ENCODE data around the gene GPR141. TPM values are rescaled to one million over a fixed set of nuclear protein-coding genes. Genes with fewer than 3 reads are reported as not detected.

Gene GPR141
- total RNA-seq, 1 donor from 2014 or later = not detected

DNA sequence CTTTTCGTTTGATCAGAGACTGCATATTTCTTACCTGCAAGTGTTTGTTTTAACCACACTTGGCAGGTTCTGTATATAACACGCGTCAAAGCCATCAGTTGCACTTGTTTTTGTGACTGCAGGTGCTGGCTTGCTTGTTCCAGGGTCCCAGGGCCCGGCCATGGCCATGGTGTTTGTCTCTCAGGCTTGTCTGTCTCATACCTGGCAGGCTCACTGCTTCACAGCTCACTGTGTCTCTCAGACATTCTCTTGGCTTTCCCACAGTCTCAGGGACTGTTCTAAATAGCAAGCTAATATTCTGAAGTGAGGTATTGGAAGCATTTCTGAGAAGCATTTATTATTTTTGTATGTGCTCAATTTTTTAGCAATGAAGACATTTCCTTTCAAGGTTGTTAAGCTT, 46.9 kb downstream of the GPR141 start:
- no peak for DNase-seq (ENCODE audit: low spot score)
- ATAC-seq = no peak

DNA sequence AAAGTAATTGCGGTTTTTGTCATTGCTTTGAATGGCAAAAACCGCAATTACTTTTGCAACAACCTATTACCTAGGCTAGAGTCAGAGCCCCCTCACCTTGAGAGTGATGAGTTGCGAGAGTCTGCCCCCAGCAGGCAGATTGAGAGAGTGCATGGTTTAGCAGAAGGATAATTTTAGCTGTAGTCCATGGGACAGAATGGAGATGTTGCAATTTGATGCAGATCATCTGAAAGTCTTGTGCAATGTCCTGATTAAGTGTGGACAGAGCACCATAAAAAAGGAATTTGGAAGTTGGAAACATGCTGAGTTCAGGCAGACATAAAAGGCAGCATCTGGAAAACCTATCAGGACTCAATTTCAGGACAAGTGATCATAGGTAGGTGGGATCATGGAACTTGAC, 48.7 kb downstream of the GPR141 start:
- ATAC-seq (peak; percentile 78), DNase-seq (ENCODE audit: low spot score) (no peak)

DNA sequence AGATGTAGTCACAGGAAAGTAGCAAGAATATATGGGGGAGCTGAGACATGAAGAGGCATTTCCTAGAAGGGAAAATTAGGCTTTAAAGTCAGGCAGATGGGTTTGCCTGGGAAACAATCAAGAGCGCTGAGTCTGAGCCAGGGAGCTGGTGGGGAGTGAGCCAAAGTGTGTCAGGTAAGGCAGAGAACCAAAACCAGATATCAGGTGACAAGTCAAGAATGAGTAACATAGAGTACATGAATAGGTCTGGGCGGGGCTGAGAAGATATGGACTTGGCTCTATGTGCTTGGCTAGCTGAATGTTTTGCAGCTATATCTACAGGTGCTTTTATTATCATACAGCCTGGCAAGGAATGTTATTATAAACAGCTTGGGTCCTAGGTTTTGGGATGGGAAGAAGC, 49.3 kb downstream of the GPR141 start:
- ATAC-seq (no peak), DNase-seq (ENCODE audit: low spot score) (no peak)

DNA sequence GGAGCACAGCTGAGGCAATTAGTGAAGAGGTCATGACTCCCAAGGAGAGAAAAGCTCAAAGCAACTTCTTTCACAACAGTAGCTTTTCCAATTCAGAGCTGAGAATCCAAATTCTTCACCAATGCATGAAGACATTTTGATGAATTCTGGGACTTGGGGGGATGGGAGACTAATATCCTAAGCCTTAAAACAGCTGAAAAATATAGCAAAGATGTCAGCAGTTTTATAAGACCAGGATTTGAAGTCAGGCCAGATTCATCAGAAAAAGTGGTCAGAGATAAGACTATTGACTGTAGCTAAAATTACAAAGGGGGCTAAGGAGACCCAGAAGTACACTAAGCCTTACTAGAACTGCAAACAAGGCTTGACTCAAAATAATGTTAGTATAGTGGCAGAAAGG, 51.6 kb downstream of the GPR141 start:
- DNase-seq (ENCODE audit: low spot score) = no peak
- ATAC-seq = no peak

DNA sequence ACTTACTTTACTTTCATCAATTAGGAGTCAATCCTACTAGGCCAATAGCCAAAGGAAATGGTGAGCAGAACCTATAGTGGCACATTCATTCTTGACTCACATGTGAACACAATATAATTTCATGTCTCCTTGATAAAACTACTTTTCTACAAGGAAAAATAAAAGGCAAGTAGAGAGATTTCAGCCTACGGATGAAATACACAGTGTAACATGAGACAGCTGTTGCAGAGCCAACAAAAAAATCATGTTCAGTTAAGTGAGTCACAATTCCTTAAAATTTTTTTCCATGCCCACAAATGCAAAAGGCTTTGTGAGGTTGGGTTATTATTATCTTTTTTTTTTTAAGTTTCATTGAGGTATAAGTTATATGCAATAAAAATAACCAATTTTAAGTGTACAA, 54.8 kb downstream of the GPR141 start:
- ATAC-seq (no peak), DNase-seq (ENCODE audit: low spot score) (no peak)

DNA sequence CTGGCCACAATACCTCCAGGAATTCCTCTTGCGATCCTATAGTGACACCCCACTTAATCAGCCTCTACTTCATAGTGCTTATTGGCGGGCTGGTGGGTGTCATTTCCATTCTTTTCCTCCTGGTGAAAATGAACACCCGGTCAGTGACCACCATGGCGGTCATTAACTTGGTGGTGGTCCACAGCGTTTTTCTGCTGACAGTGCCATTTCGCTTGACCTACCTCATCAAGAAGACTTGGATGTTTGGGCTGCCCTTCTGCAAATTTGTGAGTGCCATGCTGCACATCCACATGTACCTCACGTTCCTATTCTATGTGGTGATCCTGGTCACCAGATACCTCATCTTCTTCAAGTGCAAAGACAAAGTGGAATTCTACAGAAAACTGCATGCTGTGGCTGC, 56.8 kb downstream of the GPR141 start:
- ATAC-seq (no peak), DNase-seq (ENCODE audit: low spot score) (no peak)

DNA sequence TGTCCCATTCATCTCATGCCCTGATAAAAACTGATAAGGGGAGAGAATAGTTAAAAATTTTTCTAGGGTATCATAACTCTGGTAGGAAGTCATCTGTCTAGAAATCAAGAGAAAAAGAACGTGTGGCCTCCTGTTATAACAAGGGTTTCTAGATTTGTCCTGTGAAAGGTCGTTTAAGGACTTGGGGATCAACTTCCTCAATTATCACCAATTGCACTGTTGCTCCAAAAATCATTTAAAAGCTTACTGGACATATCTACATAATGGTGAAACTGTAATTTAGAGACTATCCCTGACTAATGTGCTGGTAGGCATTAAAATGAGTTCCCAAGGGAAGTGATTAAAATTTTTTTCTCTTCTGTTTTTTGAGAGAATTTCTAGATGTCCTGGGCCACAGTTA, 58.2 kb downstream of the GPR141 start:
- DNase-seq (ENCODE audit: low spot score) (no peak), ATAC-seq (no peak)

DNA sequence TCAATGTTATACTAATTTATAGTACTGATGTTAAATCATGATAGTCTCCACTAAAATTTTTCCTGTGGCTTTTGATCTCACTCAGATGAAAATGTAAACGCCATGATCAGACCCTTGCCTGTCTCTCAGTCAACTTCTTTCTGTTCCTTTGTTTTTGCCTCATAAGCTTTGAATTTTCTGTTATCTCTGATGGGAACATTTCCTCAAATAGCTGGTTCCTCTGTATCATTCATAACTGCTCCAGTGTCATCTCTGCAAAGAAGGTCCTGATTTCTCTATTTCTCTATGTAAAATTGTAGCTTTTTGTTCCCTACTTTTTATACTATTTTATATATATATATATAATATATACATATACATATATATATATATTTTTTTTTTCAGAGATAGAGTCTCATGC, 67.5 kb downstream of the GPR141 start:
- ATAC-seq (no peak), DNase-seq (ENCODE audit: low spot score) (no peak)

DNA sequence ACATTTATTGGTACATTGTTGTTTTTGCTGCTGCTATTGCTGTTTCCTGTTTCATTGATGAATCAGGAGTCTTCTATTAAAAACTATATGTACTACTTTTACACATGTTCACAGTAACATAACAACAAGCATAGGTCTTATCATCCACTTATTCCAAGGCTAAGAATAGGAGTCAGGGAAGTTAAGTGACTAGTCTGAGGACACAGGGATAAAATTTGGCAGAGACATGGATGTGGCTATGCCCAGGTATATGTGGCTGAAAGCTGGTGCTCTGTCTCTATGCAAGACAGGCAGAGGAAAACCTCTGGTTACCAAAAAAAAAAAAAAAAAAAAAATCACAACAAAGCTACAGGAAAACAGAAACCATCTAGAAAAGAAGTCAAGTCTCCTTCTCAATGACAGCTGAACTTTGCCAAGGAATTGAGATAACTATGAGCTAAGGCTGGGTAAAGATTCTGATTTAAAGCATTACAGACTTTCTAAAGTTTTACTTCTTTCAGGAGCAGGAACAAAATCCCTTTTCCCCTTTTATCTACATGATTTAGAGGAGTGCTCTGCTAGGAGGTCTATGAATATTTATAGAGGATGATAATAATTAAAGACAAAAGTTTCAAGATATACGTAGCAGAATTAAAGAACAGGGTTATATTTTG, 70.0 kb downstream of the GPR141 start:
- ATAC-seq = no peak
- no peak for DNase-seq (ENCODE audit: low spot score)

DNA sequence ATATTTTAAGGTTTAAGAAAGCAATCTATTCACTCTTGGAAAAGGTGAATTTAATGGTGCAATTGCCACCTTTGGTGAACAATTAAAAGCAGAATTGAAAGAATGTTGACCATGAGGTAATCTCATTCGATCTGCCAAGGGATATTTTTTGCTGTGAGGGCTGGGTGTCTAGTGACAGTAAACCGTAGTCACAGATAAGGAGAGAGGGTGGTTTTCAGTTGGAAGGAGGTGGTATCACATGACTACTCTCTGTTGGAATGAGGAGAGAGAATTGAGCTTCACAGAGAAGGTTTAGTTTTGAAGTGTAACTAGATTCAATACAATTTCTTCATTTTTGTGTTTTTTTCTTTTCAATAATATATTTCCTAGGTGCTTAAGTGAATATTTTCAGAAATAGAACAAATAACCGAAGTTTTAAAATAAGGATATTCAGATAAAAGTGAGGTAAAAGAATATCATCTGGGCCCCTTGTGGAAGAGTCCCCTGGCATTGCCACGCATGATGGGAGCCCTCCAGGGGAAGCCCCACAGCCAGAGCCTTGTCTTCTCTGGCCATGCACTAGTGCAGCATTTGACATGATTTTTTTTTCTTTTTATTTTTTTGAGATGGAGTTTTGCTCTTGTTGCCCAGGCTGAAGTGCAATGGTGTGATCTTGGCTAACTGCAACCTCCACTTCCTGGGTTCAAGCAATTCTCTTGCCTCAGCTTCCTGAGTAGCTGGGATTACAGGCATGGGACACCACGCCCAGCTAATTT, 73.4 kb downstream of the GPR141 start:
- ATAC-seq (no peak), DNase-seq (ENCODE audit: low spot score) (no peak)

DNA sequence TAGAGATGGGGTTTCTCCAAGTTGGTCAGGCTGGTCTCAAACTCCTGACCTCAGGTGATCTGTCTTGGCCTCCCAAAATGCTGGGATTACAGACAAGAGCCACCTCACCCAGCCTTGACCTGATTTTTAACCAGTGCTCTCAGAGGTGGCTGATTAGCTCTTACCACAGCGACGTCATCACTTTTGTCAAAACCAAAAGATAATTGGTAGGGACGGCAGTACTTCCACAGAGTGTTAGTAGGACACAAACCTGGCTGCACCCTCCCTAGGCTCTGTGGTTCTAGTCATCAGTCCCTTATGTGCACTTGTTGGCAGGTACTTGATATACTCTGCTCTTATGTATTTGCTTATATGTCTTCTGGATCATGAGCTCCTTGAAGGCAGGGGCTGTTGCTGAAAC, 74.0 kb downstream of the GPR141 start:
- DNase-seq (ENCODE audit: low spot score) = no peak
- no peak for ATAC-seq

DNA sequence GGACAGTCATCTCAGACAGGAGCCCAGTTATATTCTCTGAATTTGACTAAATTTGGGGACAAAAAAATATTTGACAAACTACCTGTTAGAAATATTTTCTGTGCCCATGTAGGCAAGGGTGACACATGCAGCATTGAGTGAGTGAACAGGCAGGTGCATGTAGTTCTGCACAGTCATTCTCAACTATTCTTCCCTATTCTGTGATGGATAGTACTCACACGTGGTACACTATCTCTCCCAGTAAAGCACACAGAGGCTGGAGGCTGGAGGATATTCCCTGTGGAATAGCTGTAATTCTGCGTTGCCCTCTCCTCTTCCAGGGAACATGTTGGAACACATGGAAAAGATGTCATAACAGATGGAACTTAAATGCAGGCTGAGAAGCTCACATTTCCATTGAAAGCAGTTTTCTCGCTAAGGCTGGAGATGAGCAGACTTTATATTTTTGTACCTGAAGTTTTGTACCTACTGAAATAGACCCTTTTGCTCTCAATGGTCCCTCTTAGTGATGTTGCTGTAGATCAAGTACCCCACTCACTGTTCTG, 75.0 kb downstream of the GPR141 start:
- DNase-seq (ENCODE audit: low spot score) (no peak), ATAC-seq (no peak)

DNA sequence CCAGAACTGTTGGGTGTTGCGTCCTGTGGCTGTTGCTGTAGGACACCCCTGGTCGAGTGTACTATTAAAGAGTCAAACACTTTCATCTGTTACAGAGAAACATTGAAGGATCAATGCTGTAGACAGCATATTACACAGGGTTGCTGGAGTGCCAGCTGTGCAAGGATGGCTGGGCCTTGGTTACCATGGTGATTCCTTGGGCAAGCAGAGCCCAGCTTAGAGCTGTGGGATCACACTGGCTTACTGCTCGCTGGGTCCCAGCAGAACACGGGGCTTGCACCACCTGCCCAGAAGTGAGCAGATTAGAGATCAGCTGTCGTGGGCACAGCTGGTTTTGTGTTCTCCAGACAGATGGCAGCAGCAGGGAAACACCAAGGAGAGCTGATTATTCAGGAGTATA, 76.0 kb downstream of the GPR141 start:
- ATAC-seq (no peak), DNase-seq (ENCODE audit: low spot score) (no peak)

DNA sequence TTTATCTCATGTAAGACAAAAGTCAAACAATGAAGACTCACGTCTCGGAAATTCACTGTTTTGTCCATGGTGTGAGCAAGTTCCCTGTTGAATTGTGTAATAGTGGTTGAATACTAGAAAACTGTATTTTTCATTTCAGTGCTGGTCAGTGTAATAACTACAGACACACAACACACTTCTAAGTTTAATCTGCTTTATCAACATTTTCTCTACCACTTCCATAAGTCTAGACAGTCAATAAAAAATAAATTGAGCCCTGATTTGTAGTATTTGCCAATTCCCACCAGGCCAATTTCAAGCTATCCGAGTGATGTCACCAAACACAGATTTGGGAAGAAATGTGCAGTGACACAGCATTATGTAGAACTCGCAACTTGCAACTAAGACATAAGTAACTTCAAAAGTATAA, 81.9 kb downstream of the GPR141 start:
- ATAC-seq = no peak

DNA sequence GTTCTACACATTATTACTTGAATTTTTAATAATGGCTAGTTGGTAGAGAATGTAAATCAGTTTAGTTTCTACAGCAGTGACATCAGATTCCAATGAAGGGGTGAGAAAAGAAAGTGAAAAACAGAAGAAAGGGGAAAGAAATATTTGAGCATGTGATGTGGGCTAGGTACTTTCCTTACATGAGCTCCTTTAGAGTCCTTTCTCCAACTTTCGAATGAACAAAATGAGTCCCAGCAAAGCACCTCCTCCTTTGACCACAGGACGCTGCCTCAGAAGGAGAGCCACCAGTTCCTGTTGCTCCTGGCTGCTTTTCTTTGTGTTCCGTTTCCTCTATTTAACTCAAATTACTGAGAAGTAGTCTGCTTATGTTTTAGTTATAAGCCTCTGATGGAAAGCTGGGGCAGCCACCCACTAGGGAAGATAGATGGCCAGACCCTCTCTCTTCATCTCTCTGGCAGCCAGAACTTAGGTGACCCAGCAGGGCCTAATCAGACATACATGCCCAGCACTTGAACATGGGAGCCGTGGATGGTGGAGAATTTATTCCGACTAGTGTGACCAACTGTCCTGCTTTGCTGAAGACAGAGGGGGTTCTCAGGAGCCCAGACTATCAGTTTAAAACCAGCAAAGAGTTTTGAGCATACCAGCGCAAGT, 82.4 kb downstream of the GPR141 start:
- DNase-seq (ENCODE audit: low spot score) (no peak), ATAC-seq (no peak)

More for the DNA sequence above, 81.9 kb downstream of the GPR141 start:
- DNase-seq (ENCODE audit: low spot score) = no peak

DNA sequence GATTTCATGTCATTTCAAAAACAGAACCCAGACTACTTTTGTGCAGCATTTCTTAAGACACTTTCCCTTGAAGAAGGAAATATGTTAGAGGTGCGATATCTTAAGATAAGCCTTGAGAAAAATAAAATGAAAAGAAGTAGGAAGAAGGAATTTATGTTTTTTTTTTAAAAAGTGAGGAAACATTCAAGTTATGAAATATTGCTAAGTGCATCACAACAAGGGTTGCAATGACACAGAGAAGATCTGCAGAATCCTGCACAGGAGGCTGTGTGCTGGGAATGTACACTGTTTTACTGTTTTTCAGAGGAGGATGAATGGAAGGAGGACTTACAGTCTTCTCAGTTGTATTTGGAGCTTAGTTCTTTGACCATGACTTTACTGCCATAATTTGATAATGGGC, 85.0 kb downstream of the GPR141 start:
- DNase-seq (ENCODE audit: low spot score) = no peak
- no peak for ATAC-seq

DNA sequence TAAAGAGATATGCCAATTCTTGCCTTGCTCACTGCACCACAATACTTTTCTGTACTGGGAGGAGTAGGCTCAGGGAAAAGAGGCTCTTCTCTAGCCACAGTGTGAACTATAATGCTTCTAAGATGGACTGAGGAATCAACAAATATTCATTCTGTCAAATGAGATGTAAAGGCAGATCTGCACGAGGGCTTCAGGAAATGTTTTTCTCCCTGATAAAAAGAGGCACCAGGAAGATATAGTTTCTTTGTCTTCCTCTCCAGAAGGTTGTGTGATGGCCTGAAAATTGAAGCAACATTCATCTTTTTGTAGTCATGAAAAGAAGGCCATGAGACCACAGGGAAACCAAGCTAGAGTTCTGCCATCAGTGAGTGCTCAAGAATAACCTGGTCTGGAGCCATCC, 85.7 kb downstream of the GPR141 start:
- DNase-seq (ENCODE audit: low spot score) = no peak
- no peak for ATAC-seq

DNA sequence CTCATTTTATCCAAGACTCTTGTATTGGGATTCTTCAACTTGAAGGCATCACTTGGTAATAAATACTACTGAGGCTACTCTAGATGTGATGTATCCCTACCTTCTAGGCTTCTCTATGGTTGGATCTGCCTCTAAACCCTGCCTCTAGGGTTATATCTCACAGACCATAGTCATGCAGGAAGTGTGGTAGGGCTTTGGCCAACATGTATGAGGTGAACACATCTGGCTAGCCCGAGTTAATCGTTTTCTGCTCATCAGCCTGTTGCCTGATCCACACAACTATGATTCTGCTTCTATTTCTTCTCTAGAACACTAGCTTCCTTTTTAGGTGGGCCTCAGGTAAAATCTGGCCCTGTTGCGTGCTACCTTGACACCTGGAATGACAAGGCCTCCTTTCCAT, 86.2 kb downstream of the GPR141 start:
- DNase-seq (ENCODE audit: low spot score) (no peak), ATAC-seq (no peak)

DNA sequence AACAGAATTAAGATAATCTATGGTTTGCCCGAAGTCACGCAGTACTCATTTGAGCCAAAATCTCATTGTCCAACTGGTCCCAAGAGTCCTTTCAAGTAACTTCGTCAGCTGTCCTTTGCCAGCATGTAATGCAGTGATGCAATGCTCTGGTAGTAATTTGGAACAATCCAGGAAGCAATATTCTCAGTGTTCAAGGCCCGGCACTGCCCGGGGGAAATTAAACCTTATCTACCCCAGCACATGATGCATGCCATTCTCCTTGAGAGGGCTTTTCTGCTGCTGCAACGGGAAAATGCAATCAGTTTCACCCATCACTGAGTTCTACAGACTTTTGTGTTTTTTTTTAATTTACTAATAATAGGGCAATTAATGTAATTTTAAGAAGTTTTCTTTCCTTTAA, 87.3 kb downstream of the GPR141 start:
- DNase-seq (ENCODE audit: low spot score) (no peak), ATAC-seq (no peak)

DNA sequence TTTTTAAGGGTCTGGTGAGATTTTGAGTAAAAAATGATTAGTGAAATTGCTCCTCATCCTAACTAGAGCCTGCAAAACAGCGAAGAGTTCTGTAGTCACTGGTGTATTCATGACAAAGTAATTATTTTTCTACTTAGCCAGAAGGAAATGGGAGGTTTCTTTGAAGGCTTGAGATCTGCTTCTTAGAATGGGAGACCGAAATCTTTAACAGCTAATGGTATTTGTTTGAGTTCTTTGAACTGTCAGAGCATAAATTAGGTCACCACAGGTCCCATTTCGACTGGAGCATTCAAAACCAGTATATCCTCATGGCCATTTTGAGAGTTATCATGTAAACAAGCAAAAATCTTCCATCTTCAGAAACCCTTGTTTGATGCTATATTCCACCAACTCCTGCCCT, 87.8 kb downstream of the GPR141 start:
- DNase-seq (ENCODE audit: low spot score) (no peak), ATAC-seq (no peak)

DNA sequence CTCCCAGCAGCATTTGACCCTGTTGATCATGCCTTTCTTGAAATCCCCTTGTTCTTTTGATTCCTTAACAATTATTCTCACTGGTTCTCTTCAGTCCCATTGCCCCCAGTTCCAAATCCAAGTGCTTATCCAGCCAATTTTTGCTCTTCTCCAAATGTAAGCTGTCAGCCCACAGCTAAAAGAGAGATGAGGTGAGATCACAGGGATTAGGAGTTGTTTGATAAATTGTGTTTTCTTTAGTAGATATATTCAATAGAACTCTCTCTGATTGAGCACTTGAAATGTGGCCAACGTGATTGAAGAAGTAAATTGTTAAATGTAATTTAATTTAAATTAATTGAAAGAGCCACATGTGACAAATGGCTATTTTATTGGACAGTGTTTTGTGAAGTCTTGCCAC, 88.2 kb downstream of the GPR141 start:
- ATAC-seq (no peak), DNase-seq (ENCODE audit: low spot score) (no peak)

DNA sequence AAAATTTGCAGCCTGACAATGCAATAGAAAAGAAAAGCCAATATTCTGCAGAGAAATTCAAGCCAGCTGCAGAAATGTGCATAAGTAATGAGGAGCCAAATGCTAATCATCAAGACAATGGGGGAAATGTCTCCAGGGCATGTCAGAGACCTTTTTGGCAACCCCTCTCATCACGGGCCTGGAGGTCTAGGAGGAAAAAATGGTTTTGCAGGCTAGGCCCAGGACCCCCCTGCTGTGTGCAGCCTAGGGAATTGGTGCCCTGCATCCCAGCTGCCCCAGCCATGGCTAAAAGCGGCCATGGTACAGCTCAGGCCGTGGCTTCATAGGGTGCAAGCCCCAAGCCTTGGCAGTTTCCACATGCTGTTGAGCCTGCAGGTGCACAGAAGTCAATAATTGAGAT, 92.4 kb downstream of the GPR141 start:
- DNase-seq (ENCODE audit: low spot score) (no peak), ATAC-seq (no peak)

Data from left lobe of liver (tissue), 2 donors.